Measurements from ENCODE around the gene PRDM4. TPM values are rescaled to one million over a fixed set of nuclear protein-coding genes. Genes with fewer than 3 reads are reported as not detected.

PRDM4 gene
- total and polyA plus RNA-seq, 2 donors (not counting 3 experiments of a cell fraction or from before 2014, with no cell fraction given), result 25.6 to 36.8 TPM

- Histone ChIP-seq H3K9ac (replicated peaks; ENCODE audit: extremely low read depth, insufficient read depth, low read length) (no peak overlapping the region), H3K4me3 (replicated peaks in 1 of 3; ENCODE audit: insufficient read depth in 1 of 3, low read depth in 1 of 3, low read length in 3 of 3) (no peak overlapping the region), H3K79me2 (ENCODE audit: control insufficient read depth, insufficient read depth, low read length) (no peaks in the 10 kb centered on the region), H3K4me1 (ENCODE audit: control insufficient read depth, extremely low read depth, insufficient read depth, low read length) (no peaks in the 10 kb centered on the region), H3K27ac (ENCODE audit: insufficient read depth, low read depth, low read length) (no peak overlapping the region), H3K9me1 (replicated peaks; ENCODE audit: control insufficient read depth, extremely low read depth, insufficient read depth, low read length) (no peaks in the 10 kb centered on the region), H3K27me3 (ENCODE audit: control insufficient read depth in 2 of 2, insufficient read depth in 2 of 2, low read length in 2 of 2) (no peaks in the 10 kb centered on the region), H3K4me2 (ENCODE audit: insufficient read depth, low read length) (no peak overlapping the region), H3K36me3 (ENCODE audit: control insufficient read depth in 2 of 2, extremely low read depth in 1 of 2, insufficient read depth in 2 of 2, low read length in 2 of 2) (no peaks in the 10 kb centered on the region), H2AFZ (ENCODE audit: low read depth, low read length) (no peak overlapping the region), H4K20me1 (replicated peaks; ENCODE audit: control insufficient read depth, extremely low read depth, insufficient read depth, low read length) (no peaks in the 10 kb centered on the region), H3K9me3 (replicated peaks; ENCODE audit: control insufficient read depth, insufficient read depth, low read length) (no peaks in the 10 kb centered on the region)
- BruUV-seq (replicated peaks), result no TSS peak
- no peak for DNase-seq (ENCODE audit: low read depth, low spot score)
- FAIRE-seq, result no peak
- dilution Hi-C loops (cut with MboI; ENCODE audit: extremely low pct_ligation_motif_present, low sequenced_read_pairs), result no loop called here
- ChIA-PET CTCF (no interaction called here), POLR2A (no interaction called here)
- TF ChIP-seq CTCF (IDR thresholded peaks at IDR 0.05; ENCODE audit: extremely low read depth in 1 of 2, insufficient read depth in 1 of 2, low read depth in 1 of 2, low read length in 2 of 2) (no peak), POLR2AphosphoS5 (IDR thresholded peaks at IDR 0.05; ENCODE audit: insufficient read depth, low read depth, low read length) (no peak)
- intact Hi-C loops (cut with micrococcal nuclease), result no loop called here
Observed at GRCh38 chr12:107801150-107801549, 40.2 kb upstream of the PRDM4 start.

- no peak overlapping the region for H2AFZ ChIP-seq (ENCODE audit: low read depth, low read length)
- no TSS peak for BruUV-seq (replicated peaks)
- no peak for FAIRE-seq
- DNase-seq (ENCODE audit: low read depth, low spot score), result no peak
- POLR2A ChIA-PET, result no interaction called here
- H3K36me3 ChIP-seq (ENCODE audit: control insufficient read depth in 2 of 2, extremely low read depth in 1 of 2, insufficient read depth in 2 of 2, low read length in 2 of 2), result no peaks in the 10 kb centered on the region
- no peaks in the 10 kb centered on the region for H3K9me1 ChIP-seq (replicated peaks; ENCODE audit: control insufficient read depth, extremely low read depth, insufficient read depth, low read length)
- intact Hi-C loops (cut with micrococcal nuclease), result no loop called here
- no peaks in the 10 kb centered on the region for H4K20me1 ChIP-seq (replicated peaks; ENCODE audit: control insufficient read depth, extremely low read depth, insufficient read depth, low read length)
- no peaks in the 10 kb centered on the region for H3K79me2 ChIP-seq (ENCODE audit: control insufficient read depth, insufficient read depth, low read length)
- CTCF ChIA-PET, result no interaction called here
- H3K9me3 ChIP-seq (replicated peaks; ENCODE audit: control insufficient read depth, insufficient read depth, low read length), result no peaks in the 10 kb centered on the region
- H3K4me3 ChIP-seq (replicated peaks in 1 of 3; ENCODE audit: insufficient read depth in 1 of 3, low read depth in 1 of 3, low read length in 3 of 3), result no peak overlapping the region
- no peak overlapping the region for H3K9ac ChIP-seq (replicated peaks; ENCODE audit: extremely low read depth, insufficient read depth, low read length)
- H3K4me1 ChIP-seq (ENCODE audit: control insufficient read depth, extremely low read depth, insufficient read depth, low read length), result no peaks in the 10 kb centered on the region
- no peak overlapping the region for H3K4me2 ChIP-seq (ENCODE audit: insufficient read depth, low read length)
- H3K27ac ChIP-seq (ENCODE audit: insufficient read depth, low read depth, low read length), result no peak overlapping the region
- TF ChIP-seq MYC (IDR thresholded peaks at IDR 0.05; ENCODE audit: low read depth, low read length) (no peak), FOS (IDR thresholded peaks at IDR 0.05; ENCODE audit: borderline replicate concordance, insufficient read depth, low read length) (no peak), POLR2AphosphoS5 (IDR thresholded peaks at IDR 0.05; ENCODE audit: insufficient read depth, low read depth, low read length) (no peak), POLR2A (IDR thresholded peaks at IDR 0.05; ENCODE audit: low read depth, low read length) (no peak), GATA2 (IDR thresholded peaks at IDR 0.05; ENCODE audit: insufficient read depth, insufficient read length, low read depth, low read length) (no peak), EZH2 (IDR thresholded peaks at IDR 0.05; ENCODE audit: borderline replicate concordance, low read depth, low read length, severe bottlenecking) (no peak), JUN (IDR thresholded peaks at IDR 0.05; ENCODE audit: borderline replicate concordance, insufficient read depth, insufficient read length, low read depth) (no peak), MAX (IDR thresholded peaks at IDR 0.05; ENCODE audit: insufficient read depth, insufficient read length) (no peak), CTCF (IDR thresholded peaks at IDR 0.05; ENCODE audit: extremely low read depth in 1 of 2, insufficient read depth in 1 of 2, low read depth in 1 of 2, low read length in 2 of 2) (no peak)
- dilution Hi-C loops (cut with MboI; ENCODE audit: extremely low pct_ligation_motif_present, low sequenced_read_pairs), result no loop called here
- H3K27me3 ChIP-seq (ENCODE audit: control insufficient read depth in 2 of 2, insufficient read depth in 2 of 2, low read length in 2 of 2), result no peaks in the 10 kb centered on the region
Observed at GRCh38 chr12:107798580-107798979, 37.6 kb upstream of the PRDM4 start.
